Measurements from ENCODE around the gene SP5. TPM values are rescaled to one million over a fixed set of nuclear protein-coding genes. Genes with fewer than 3 reads are reported as not detected.

SP5 gene
- total and polyA plus RNA-seq, 2 of the 4 experiments (the other 2 are of a cell fraction) = not detected

GRCh38 chr2:170713543-170714380 lies 1.4 kb upstream of the SP5 start (continued):
- no peak for TF ChIP-seq CHD1 (IDR thresholded peaks at IDR 0.05; ENCODE audit: low read depth, low read length)

GRCh38 chr2:170714381-170715061 lies 616 bp upstream of the SP5 start:
- Histone ChIP-seq H2BK15ac (ENCODE audit: low read depth, low read length) (no peak overlapping the region), H3K79me1 (ENCODE audit: low read depth in 1 of 2, low read length in 2 of 2) (no peaks in the 10 kb centered on the region), H3K9me1 (ENCODE audit: insufficient read depth, low read length) (no peaks in the 10 kb centered on the region), H4K8ac (ENCODE audit: low read depth in 2 of 2, low read length in 2 of 2) (no peak overlapping the region), H3K9ac (ENCODE audit: low read depth, low read length) (no peak overlapping the region), H4K20me1 (ENCODE audit: insufficient read depth, low read length) (no peaks in the 10 kb centered on the region), H4K5ac (ENCODE audit: low read depth, low read length) (no peak overlapping the region), H2BK5ac (ENCODE audit: low read depth, low read length, poor library complexity, severe bottlenecking) (no peak overlapping the region), H2AFZ (replicated peaks; ENCODE audit: low read length, poor library complexity) (peak overlapping the region; percentile 58), H3K14ac (replicated peaks; ENCODE audit: low read depth, low read length) (no peak overlapping the region), H2BK120ac (ENCODE audit: low read depth, low read length) (no peak overlapping the region), H3K4ac (ENCODE audit: low read depth, low read length) (no peak overlapping the region), H3K9me3 (ENCODE audit: control insufficient read depth, insufficient read depth, low read length) (peaks cover 5% of the 10 kb centered on the region; the same call in 1 of the 2 replicates), H2AK5ac (ENCODE audit: low read depth, low read length) (no peak overlapping the region), H3K56ac (ENCODE audit: extremely low read depth, insufficient read depth, low read length) (no peak overlapping the region), H4K91ac (ENCODE audit: insufficient read depth, low read depth, low read length) (no peak overlapping the region), H3K27ac (ENCODE audit: insufficient read depth, low read length) (no peak overlapping the region), H3K36me3 (ENCODE audit: control insufficient read depth, insufficient read depth, low read length) (no peaks in the 10 kb centered on the region), H3K18ac (ENCODE audit: low read depth, low read length) (no peak overlapping the region), H3K4me2 (ENCODE audit: low read depth, low read length) (peak overlapping the region; percentile 53; the same call in 1 of the 2 replicates), H2BK20ac (ENCODE audit: low read depth, low read length) (no peak overlapping the region), H2AK9ac (replicated peaks; ENCODE audit: low read depth, low read length, poor library complexity) (no peak overlapping the region), H3K23ac (ENCODE audit: low read depth, low read length) (no peak overlapping the region; the same call in 1 of the 2 replicates), H3K27me3 (ENCODE audit: control insufficient read depth, insufficient read depth, low read length) (peaks cover 78% of the 10 kb centered on the region), H3K4me1 (ENCODE audit: control insufficient read depth, insufficient read depth, low read length) (no peaks in the 10 kb centered on the region; the same call in 1 of the 2 replicates), H3K4me3 (ENCODE audit: insufficient read depth, low read depth, low read length) (peak overlapping the region; percentile 18; the same call in 1 of the 2 replicates)
- in situ Hi-C loops (cut with MboI; ENCODE audit: low sequenced_read_pairs) (no loop called here), dilution Hi-C loops (cut with HindIII; ENCODE audit: low sequenced_read_pairs, unreplicated experiment) (no loop called here), intact Hi-C loops (cut with micrococcal nuclease) (no loop called here)
- BruUV-seq (replicated peaks) = no TSS peak
- CTCF ChIA-PET = no interaction called here
- TF ChIP-seq POLR2A (IDR thresholded peaks at IDR 0.05; ENCODE audit: low read depth, low read length) (no peak), RAD21 (IDR thresholded peaks at IDR 0.05; ENCODE audit: low read length) (no peak), USF2 (IDR thresholded peaks at IDR 0.05; ENCODE audit: low read depth, low read length) (no peak), CHD1 (IDR thresholded peaks at IDR 0.05; ENCODE audit: low read depth, low read length) (no peak)
- no peak for ATAC-seq (ENCODE audit: low read depth)
- POLR2A ChIA-PET (ENCODE audit: unreplicated experiment) = no interaction called here
- WGBS, 2 experiments (ENCODE audit: extremely low coverage in 2 of 2, insufficient read length in 1 of 2) = 1% methylated on average over 17 of the region's 59 CpGs; no CpG with 5 or more reads in 1 of the 2 experiments
- no peak for DNase-seq
